Measurements from ENCODE around the gene MROH2A. TPM values are rescaled to one million over a fixed set of nuclear protein-coding genes. Genes with fewer than 3 reads are reported as not detected.

The MROH2A gene
- total RNA-seq, 1 donor from 2014 or later, result not detected

GRCh38 chr2:233811732-233812131 lies 33.6 kb downstream of the MROH2A start:
- peaks cover 3% of the 10 kb centered on the region for H3K4me1 Mint-ChIP-seq (ENCODE audit: low read depth, unreplicated experiment)
- H3K27ac Mint-ChIP-seq (ENCODE audit: unreplicated experiment), result no peak overlapping the region
- no peaks in the 10 kb centered on the region for H3K36me3 Mint-ChIP-seq (ENCODE audit: unreplicated experiment)
- no peak for DNase-seq
- H3K27me3 Mint-ChIP-seq (ENCODE audit: unreplicated experiment), result no peaks in the 10 kb centered on the region
- peaks cover 5% of the 10 kb centered on the region for H3K9me3 Mint-ChIP-seq (ENCODE audit: unreplicated experiment)
- TF ChIP-seq CTCF (IDR thresholded peaks at IDR 0.05; ENCODE audit: partially characterized antibody, unreplicated experiment), result no peak
- no peak overlapping the region for H3K4me3 Mint-ChIP-seq (ENCODE audit: unreplicated experiment)

- TF ChIP-seq CTCF (IDR thresholded peaks at IDR 0.05; ENCODE audit: partially characterized antibody, unreplicated experiment), result no peak
- peaks cover 3% of the 10 kb centered on the region for H3K4me1 Mint-ChIP-seq (ENCODE audit: low read depth, unreplicated experiment)
- no peak overlapping the region for H3K4me3 Mint-ChIP-seq (ENCODE audit: unreplicated experiment)
- peaks cover 6% of the 10 kb centered on the region for H3K9me3 Mint-ChIP-seq (ENCODE audit: unreplicated experiment)
- H3K36me3 Mint-ChIP-seq (ENCODE audit: unreplicated experiment), result no peaks in the 10 kb centered on the region
- no peak overlapping the region for H3K27ac Mint-ChIP-seq (ENCODE audit: unreplicated experiment)
- H3K27me3 Mint-ChIP-seq (ENCODE audit: unreplicated experiment), result no peaks in the 10 kb centered on the region
- no peak for DNase-seq
Observed at GRCh38 chr2:233813236-233814055, 35.3 kb downstream of the MROH2A start.

- no peak for DNase-seq
- no peak overlapping the region for H3K4me3 Mint-ChIP-seq (ENCODE audit: unreplicated experiment)
- peaks cover 2% of the 10 kb centered on the region for H3K27me3 Mint-ChIP-seq (ENCODE audit: unreplicated experiment)
- peaks cover 6% of the 10 kb centered on the region for H3K9me3 Mint-ChIP-seq (ENCODE audit: unreplicated experiment)
- no peak for TF ChIP-seq CTCF (IDR thresholded peaks at IDR 0.05; ENCODE audit: partially characterized antibody, unreplicated experiment)
- peaks cover 3% of the 10 kb centered on the region for H3K4me1 Mint-ChIP-seq (ENCODE audit: low read depth, unreplicated experiment)
- no peaks in the 10 kb centered on the region for H3K36me3 Mint-ChIP-seq (ENCODE audit: unreplicated experiment)
- H3K27ac Mint-ChIP-seq (ENCODE audit: unreplicated experiment), result no peak overlapping the region
Observed at GRCh38 chr2:233814056-233814835, 36.1 kb downstream of the MROH2A start.

GRCh38 chr2:233815861-233816260 lies 37.7 kb downstream of the MROH2A start:
- Mint-ChIP-seq H3K27ac (ENCODE audit: unreplicated experiment) (no peak overlapping the region), H3K36me3 (ENCODE audit: unreplicated experiment) (no peaks in the 10 kb centered on the region), H3K4me3 (ENCODE audit: unreplicated experiment) (no peak overlapping the region), H3K4me1 (ENCODE audit: low read depth, unreplicated experiment) (peaks cover 3% of the 10 kb centered on the region), H3K27me3 (ENCODE audit: unreplicated experiment) (peaks cover 5% of the 10 kb centered on the region), H3K9me3 (ENCODE audit: unreplicated experiment) (peaks cover 1% of the 10 kb centered on the region)
- no peak for DNase-seq
- no peak for TF ChIP-seq CTCF (IDR thresholded peaks at IDR 0.05; ENCODE audit: partially characterized antibody, unreplicated experiment)

- DNase-seq, result no peak
- TF ChIP-seq CTCF (IDR thresholded peaks at IDR 0.05; ENCODE audit: partially characterized antibody, unreplicated experiment), result no peak
- peaks cover 7% of the 10 kb centered on the region for H3K27me3 Mint-ChIP-seq (ENCODE audit: unreplicated experiment)
Observed at GRCh38 chr2:233816334-233816733, 38.2 kb downstream of the MROH2A start.

More at GRCh38 chr2:233816334-233816733, 38.2 kb downstream of the MROH2A start:
- no peaks in the 10 kb centered on the region for H3K36me3 Mint-ChIP-seq (ENCODE audit: unreplicated experiment)
- H3K27ac Mint-ChIP-seq (ENCODE audit: unreplicated experiment), result no peak overlapping the region
- H3K9me3 Mint-ChIP-seq (ENCODE audit: unreplicated experiment), result peaks cover 4% of the 10 kb centered on the region
- no peak overlapping the region for H3K4me3 Mint-ChIP-seq (ENCODE audit: unreplicated experiment)
- H3K4me1 Mint-ChIP-seq (ENCODE audit: low read depth, unreplicated experiment), result peaks cover 3% of the 10 kb centered on the region

Data from glutamatergic neuron (in vitro differentiated cells).